Renal cortical epithelial cell (primary cell): Measurements from ENCODE around the gene UNC5C. TPM values are rescaled to one million over a fixed set of nuclear protein-coding genes. Genes with fewer than 3 reads are reported as not detected.

Experiments used
- DNase-seq: peaks from one replicate; pipeline ENCODE4 v3.0.0-alpha.2; 2011; ENCODE audit warnings: low read depth
- total RNA-seq: library from RNA; depleted of rRNA; stranded (reverse); fragments of >200 nt; gene quantifications from 2 replicates; pipeline ENCODE4 v1.2.3, GENCODE V29; 2014

Gene UNC5C
- total RNA-seq, 1 donor from 2014 or later, result 0.05 TPM

DNA sequence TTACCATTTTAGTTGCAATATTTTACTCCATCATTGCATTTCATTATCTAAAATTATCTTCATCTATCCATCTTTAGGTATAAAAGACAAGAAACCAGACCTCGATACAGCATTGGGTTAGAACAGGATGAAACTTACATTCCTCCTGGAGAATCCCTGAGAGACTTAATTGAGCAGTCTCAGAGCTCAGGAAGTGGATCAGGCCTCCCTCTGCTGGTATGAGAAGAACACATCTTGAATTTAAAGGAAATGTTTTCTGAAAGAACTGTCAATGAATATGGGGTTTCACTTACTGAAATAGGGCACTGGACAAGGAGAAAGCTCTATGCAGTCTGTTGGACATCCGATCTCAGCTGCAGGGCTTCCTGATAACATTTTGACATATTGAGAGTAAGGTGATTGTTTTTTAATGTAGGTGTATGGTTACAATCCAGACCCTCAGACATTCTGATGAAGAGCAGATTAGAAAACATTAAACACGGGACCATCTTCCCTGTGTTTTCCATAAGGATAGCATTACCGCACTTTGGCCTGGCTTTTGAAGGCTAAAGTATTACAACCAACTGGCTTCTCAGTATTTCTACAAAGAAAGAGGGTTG is 423.8 kb downstream of the UNC5C start:
- DNase-seq, result peak; percentile 75

DNA sequence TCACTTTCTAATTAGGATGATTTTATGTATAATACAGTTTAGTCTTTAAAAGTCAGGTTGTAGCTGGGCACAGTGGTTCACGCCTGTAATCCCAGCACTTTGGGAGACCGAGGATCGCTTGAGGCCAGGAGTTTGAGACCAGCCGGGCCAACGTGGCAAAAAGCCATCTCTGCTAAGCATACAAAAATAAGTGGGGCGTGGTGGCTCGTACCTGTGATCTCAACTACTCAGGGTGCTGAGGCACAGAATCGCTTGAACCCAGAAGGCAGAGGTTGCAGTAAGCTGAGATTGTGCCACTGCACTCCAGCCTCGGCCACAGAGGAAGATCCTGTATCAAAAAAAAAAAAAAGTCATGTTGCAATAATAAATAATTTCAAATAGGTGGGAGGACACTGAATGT is 426.8 kb downstream of the UNC5C start:
- DNase-seq, result no peak

DNA sequence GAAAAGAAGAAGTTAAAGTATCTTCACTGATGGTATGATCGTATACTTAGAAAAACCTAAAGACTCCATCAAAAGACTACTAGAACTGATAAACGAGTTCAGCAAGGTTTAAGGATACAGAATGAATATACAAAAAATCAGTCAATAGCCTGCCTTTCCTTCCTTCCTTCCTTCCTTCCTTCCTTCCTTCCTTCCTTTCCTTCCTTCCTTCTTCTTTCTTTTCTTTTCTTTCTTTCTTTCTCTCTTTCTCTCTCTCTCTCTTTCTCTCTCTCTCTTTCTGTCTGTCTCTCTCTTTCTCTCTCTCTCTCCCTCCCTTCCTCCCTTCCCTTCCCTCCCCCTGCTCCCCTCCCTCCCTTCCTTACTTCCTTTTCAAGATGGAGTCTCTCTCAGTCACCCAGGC is 428.3 kb downstream of the UNC5C start:
- no peak for DNase-seq

DNA sequence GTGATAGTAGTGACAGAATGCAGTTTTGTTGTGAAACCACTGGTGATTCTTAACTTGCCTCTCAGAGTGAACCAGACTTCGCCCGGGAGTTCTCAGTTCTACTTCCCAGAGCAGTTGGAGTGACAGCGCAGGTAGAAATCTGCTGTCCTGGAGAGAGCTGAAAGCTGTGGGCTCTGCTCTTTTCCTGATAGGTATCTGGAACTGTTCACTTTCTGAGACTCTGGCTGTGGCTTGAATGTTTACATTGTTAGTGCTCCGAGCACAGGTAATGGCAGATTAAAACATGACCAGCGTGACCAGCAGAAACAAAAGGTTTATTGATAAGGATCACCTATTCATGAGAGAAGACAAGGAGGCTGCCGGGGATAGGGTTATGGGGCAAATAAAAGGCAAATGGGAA is 430.3 kb downstream of the UNC5C start:
- DNase-seq, result no peak

DNA sequence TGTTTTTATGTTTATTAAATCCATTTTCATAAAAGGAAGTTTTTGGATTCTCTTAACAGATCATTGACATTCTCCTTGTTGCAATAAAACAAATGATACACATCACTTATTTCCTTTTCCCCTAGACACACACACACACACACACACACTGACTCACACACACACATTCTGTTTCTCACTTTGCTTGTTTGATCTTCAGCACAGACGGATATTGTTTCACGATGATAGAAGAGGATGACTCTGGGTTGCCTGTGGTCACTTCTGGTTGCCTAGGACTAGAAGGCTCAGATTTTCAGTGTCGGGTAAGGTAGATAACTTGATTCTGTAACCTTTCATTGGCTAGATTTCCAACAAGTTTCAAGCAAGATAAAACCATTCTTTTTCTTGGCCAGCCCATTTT is 434.3 kb downstream of the UNC5C start:
- peak; percentile 29 for DNase-seq
